Cardiac muscle cell (in vitro differentiated cells and primary cell): ENCODE results near the gene PRSS53. TPM values are rescaled to one million over a fixed set of nuclear protein-coding genes. Genes with fewer than 3 reads are reported as not detected.

Source experiments
- DNase-seq, 2 donors: peaks; one replicate each; pipeline versions ENCODE4 v3.0.0 to v3.0.0-alpha.2; 2010 to 2017; ENCODE audit warnings: low read depth in 1 of 2, low spot score in 1 of 2
- H3K27ac ChIP-seq: fragments of 200-600 bp; sonication (generic); 2 replicates; pipeline ENCODE4 v1.5.1; 2016
- H3K27me3 ChIP-seq: fragments of 200-600 bp; sonication (generic); 2 replicates; pipeline ENCODE4 v1.6.0; 2016; ENCODE audit warnings: control low read depth
- H3K36me3 ChIP-seq: fragments of 200-600 bp; sonication (generic); 2 replicates; pipeline ENCODE4 v1.5.1; 2016; ENCODE audit warnings: control low read depth
- H3K4me1 ChIP-seq: fragments of 200-600 bp; sonication (generic); 2 replicates; pipeline ENCODE4 v1.8.1; 2017; ENCODE audit warnings: low read depth, mild to moderate bottlenecking, mixed run types
- H3K4me3 ChIP-seq: fragments of 200-600 bp; sonication (generic); 2 replicates; pipeline ENCODE4 v1.5.1; 2016; ENCODE audit warnings: mild to moderate bottlenecking
- H3K9me3 ChIP-seq: fragments of 200-600 bp; sonication (generic); 2 replicates; pipeline ENCODE4 v1.5.1; 2017; ENCODE audit warnings: low read depth, mild to moderate bottlenecking, control low read depth
- CTCF ChIP-seq: IDR thresholded peaks from 2 replicates; pipeline ENCODE4 v1.5.1; 2012; ENCODE audit warnings: low read depth, mild to moderate bottlenecking, low read length
- polyA plus RNA-seq: library from polyadenylated mRNA; unstranded; fragments of >200 nt; fragmentation: Nextera tagmentation; extraction: Ambion mirVana; gene quantifications from 2 replicates; pipeline ENCODE4 v1.2.1, GENCODE V29; 2016
- total RNA-seq: library from RNA; depleted of rRNA; stranded (reverse); fragments of >200 nt; gene quantifications from 2 replicates; pipeline ENCODE4 v1.2.3, GENCODE V29; 2016

PRSS53 gene
- total and polyA plus RNA-seq, 2 experiments from 2014 or later: 0.35 to 5.8 TPM

GRCh38 chr16:31099860-31100638 is 11.3 kb upstream of the PRSS53 start:
- H3K4me1 ChIP-seq: no peaks in the 10 kb centered on the region
- no peak for TF ChIP-seq CTCF
- H3K27me3 ChIP-seq: no peaks in the 10 kb centered on the region
- H3K27ac ChIP-seq: no peak overlapping the region
- H3K36me3 ChIP-seq: no peaks in the 10 kb centered on the region
- DNase-seq: peak in 1 of 2 donors; percentile 20
- no peaks in the 10 kb centered on the region for H3K9me3 ChIP-seq
- H3K4me3 ChIP-seq: no peak overlapping the region

GRCh38 chr16:31094424-31095120 is 5.8 kb upstream of the PRSS53 start, which contains the start of gene VKORC1:
VKORC1 (minus strand) TSS chr16:31094797; CDS start chr16:31094729, 68 bp downstream.
- peak within 1 kb of the TSS; percentile 61 for H3K27ac ChIP-seq

GRCh38 chr16:31094088-31094423 is 5.3 kb upstream of the PRSS53 start:
- no peak for TF ChIP-seq CTCF
- H3K4me3 ChIP-seq: peak overlapping the region; percentile 58
- H3K27me3 ChIP-seq: no peaks in the 10 kb centered on the region
- H3K9me3 ChIP-seq: no peaks in the 10 kb centered on the region
- H3K36me3 ChIP-seq: no peaks in the 10 kb centered on the region
- peaks cover 4% of the 10 kb centered on the region for H3K4me1 ChIP-seq
- peak in 1 of 2 donors; percentile 26 for DNase-seq
- H3K27ac ChIP-seq: peak overlapping the region; percentile 58

More at GRCh38 chr16:31094424-31095120, 5.8 kb upstream of the PRSS53 start, which contains the start of gene VKORC1:
- Histone ChIP-seq H3K27me3 (no peaks in the 10 kb centered on the region), H3K36me3 (no peaks in the 10 kb centered on the region), H3K4me3 (peak within 1 kb of the TSS; percentile 58), H3K4me1 (peaks cover 4% of the 10 kb centered on the region), H3K9me3 (no peaks in the 10 kb centered on the region)
- peak; percentile 97 to 98 for DNase-seq
- TF ChIP-seq CTCF: no peak

GRCh38 chr16:31093132-31093703 is 4.5 kb upstream of the PRSS53 start:
- Histone ChIP-seq H3K27ac (no peak overlapping the region), H3K4me1 (peaks cover 4% of the 10 kb centered on the region), H3K4me3 (peak overlapping the region; percentile 58), H3K9me3 (no peaks in the 10 kb centered on the region), H3K36me3 (no peaks in the 10 kb centered on the region), H3K27me3 (no peaks in the 10 kb centered on the region)
- peak; percentile 10 to 47 for DNase-seq
- TF ChIP-seq CTCF: no peak

- DNase-seq: no peak
- Histone ChIP-seq H3K27ac (no peak overlapping the region), H3K4me3 (no peak overlapping the region), H3K4me1 (peaks cover 4% of the 10 kb centered on the region), H3K27me3 (no peaks in the 10 kb centered on the region), H3K9me3 (no peaks in the 10 kb centered on the region), H3K36me3 (no peaks in the 10 kb centered on the region)
- no peak for TF ChIP-seq CTCF
Observed at GRCh38 chr16:31092330-31092729, 3.6 kb upstream of the PRSS53 start.
